Activated T-cell treated with anti-CD3 and anti-CD28 coated beads, Interleukin-2, amount 50 U/mL, for 4 hours (primary cell): ENCODE results near the gene SEC22A. TPM values are rescaled to one million over a fixed set of nuclear protein-coding genes. Genes with fewer than 3 reads are reported as not detected.

ENCODE experiments used
- ATAC-seq, 2 donors: fragments of 200-7000 bp; cut with Tn5 transposase; one replicate each; pipeline ENCODE4 v1.10.0; 2021
- DNase-seq: peaks from one replicate; pipeline ENCODE4 v3.0.0-alpha.2; 2020
- H3K27me3 Mint-ChIP-seq: one replicate; pipeline ENCODE4 v1.8.0; 2021; ENCODE audit warnings: low read depth, mixed read lengths
- H3K36me3 Mint-ChIP-seq: one replicate; pipeline ENCODE4 v1.8.0; 2022; ENCODE audit warnings: mixed read lengths; ENCODE audit not compliant: insufficient read depth
- H3K4me1 Mint-ChIP-seq: one replicate; pipeline ENCODE4 v1.8.0; 2021; ENCODE audit warnings: low read depth, mixed read lengths
- H3K4me3 Mint-ChIP-seq: one replicate; pipeline ENCODE4 v1.8.0; 2021; ENCODE audit warnings: mild to moderate bottlenecking, moderate library complexity, mixed read lengths
- H3K9me3 Mint-ChIP-seq: one replicate; pipeline ENCODE4 v1.8.0; 2021; ENCODE audit warnings: mixed read lengths
- total RNA-seq, 3 donors: library from RNA; stranded (reverse); gene quantifications; one replicate each; pipeline ENCODE4 v1.2.1, GENCODE V29; 2021

SEC22A gene, protein sequence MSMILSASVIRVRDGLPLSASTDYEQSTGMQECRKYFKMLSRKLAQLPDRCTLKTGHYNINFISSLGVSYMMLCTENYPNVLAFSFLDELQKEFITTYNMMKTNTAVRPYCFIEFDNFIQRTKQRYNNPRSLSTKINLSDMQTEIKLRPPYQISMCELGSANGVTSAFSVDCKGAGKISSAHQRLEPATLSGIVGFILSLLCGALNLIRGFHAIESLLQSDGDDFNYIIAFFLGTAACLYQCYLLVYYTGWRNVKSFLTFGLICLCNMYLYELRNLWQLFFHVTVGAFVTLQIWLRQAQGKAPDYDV
- total RNA-seq, result 10 to 100 TPM in 2 of 3 donors, 1 to 10 TPM in 1; 9.9 to 15.3 (median 14.4) TPM

DNA sequence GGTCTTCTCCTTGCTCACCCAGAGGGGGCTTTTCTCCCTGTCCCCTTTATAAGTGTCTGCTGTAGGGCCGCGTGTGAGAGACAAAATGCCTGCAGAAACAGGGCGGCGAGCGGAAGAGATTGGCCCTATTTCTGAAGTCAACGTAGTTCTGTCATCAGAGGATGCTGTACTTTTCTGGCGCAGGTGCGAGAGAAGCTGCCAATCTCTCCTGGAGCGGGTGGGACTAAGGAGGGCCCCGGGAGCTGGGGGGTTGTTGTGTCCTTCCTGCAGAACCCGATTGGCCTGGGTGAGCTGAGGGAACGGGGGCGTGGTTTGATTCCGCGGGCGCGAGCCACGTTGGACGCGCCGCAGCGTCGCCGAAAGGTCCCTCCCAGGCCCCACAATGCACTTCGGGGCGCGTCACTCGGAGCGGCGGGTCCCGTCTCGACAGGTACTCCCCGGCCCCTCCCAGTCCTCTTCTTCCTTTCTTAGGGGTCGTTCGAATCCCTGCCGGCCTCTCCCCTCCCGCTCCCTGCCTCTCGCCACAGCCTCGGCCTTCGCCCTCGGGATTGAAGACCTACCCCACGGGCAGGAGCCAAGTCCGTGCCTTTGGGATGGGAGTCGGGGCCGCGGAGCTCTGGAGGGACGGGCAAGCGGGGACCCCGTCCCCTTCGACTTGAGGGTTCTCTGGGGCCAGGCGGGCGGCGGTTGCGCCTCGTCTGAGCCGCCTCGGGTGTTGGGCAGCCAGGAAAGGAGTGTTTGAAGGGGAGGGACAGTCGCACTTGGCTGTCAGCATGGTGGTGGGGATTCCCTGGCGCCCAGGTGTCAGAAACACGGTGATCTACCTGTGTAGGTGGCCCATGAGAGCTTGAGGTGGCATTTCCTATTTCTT lies at the start of gene SEC22A:
TSS of gene SEC22A (plus strand) at position 387 of the 871 bp plus-strand sequence. CDS start 7,275 bp downstream, outside the sequence.
- Mint-ChIP-seq H3K4me1 (peaks cover 20% of the 10 kb centered on the region), H3K9me3 (peaks cover 4% of the 10 kb centered on the region), H3K27me3 (peaks cover 5% of the 10 kb centered on the region), H3K36me3 (no peaks in the 10 kb centered on the region), H3K4me3 (peak within 1 kb of the TSS; percentile 90)
- DNase-seq, result peak; percentile 89
- peak; percentile 99 to 100 for ATAC-seq

- DNase-seq (no peak), ATAC-seq (no peak)
- H3K9me3 Mint-ChIP-seq, result no peaks in the 10 kb centered on the region
- no peaks in the 10 kb centered on the region for H3K27me3 Mint-ChIP-seq
- H3K4me1 Mint-ChIP-seq, result no peaks in the 10 kb centered on the region
- no peak overlapping the region for H3K4me3 Mint-ChIP-seq
- peaks cover 41% of the 10 kb centered on the region for H3K36me3 Mint-ChIP-seq
These were observed 49.1 kb upstream of the SEC22A start for GRCh38 chr3:123152687-123153086.

GRCh38 chr3:123153125-123154019 lies 48.4 kb upstream of the SEC22A start:
- ATAC-seq, result no peak
- Mint-ChIP-seq H3K36me3 (peaks cover 46% of the 10 kb centered on the region), H3K9me3 (no peaks in the 10 kb centered on the region), H3K27me3 (no peaks in the 10 kb centered on the region), H3K4me3 (no peak overlapping the region), H3K4me1 (no peaks in the 10 kb centered on the region)
- DNase-seq, result no peak

DNA sequence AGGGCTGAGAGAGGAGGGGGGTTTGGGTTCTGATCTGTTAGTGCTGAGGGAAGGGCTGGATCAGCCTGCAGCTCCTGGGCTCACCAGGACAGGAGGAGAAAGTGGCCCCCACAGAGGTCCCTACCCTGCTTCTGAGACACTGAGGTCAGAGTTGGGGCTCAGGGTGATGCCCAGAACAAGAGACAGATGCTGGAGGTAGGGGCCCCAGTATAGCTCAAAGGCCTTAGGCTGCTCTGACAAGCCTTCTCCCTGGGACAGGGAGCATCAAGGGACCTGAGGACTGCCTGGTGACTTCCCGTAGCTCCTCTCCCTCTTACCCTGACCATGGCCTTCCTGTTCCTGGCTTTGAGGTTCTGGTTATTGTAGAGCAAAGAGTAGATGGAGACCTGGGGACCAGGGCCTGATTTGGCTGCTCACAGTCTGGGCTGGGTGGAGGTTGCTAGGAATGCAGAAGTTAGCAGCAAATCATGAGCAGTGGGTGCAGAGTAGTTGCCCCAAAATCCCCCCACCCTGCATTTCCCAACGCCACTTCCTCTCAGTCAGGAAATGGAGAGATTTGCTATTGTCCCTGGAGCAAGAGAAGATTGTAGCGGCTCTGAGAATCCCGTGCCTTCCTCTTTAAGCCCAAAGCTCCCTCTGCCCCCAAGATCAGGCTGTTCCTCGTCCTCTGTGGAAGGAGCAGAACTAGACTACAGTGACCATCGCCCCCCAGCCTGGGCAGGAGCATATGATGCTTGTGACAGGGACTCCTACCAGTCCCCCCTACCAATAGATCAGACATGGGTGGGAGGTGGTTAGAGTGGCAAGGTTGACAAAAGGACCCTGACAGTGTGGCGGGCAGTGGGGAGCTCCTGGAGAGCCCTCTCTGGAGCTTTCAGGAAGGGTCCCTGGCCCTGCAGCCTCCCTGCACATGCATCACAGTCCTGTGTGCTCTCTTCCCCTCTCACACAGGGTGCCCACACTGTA lies 47.4 kb upstream of the SEC22A start:
- Mint-ChIP-seq H3K27me3 (no peaks in the 10 kb centered on the region), H3K4me1 (no peaks in the 10 kb centered on the region), H3K4me3 (no peak overlapping the region), H3K36me3 (peaks cover 38% of the 10 kb centered on the region), H3K9me3 (no peaks in the 10 kb centered on the region)
- DNase-seq, result no peak
- ATAC-seq, result no peak

GRCh38 chr3:123155471-123156011 lies 46.2 kb upstream of the SEC22A start:
- ATAC-seq (no peak), DNase-seq (no peak)
- Mint-ChIP-seq H3K4me1 (no peaks in the 10 kb centered on the region), H3K4me3 (no peak overlapping the region), H3K36me3 (peaks cover 34% of the 10 kb centered on the region), H3K9me3 (no peaks in the 10 kb centered on the region), H3K27me3 (no peaks in the 10 kb centered on the region)

DNA sequence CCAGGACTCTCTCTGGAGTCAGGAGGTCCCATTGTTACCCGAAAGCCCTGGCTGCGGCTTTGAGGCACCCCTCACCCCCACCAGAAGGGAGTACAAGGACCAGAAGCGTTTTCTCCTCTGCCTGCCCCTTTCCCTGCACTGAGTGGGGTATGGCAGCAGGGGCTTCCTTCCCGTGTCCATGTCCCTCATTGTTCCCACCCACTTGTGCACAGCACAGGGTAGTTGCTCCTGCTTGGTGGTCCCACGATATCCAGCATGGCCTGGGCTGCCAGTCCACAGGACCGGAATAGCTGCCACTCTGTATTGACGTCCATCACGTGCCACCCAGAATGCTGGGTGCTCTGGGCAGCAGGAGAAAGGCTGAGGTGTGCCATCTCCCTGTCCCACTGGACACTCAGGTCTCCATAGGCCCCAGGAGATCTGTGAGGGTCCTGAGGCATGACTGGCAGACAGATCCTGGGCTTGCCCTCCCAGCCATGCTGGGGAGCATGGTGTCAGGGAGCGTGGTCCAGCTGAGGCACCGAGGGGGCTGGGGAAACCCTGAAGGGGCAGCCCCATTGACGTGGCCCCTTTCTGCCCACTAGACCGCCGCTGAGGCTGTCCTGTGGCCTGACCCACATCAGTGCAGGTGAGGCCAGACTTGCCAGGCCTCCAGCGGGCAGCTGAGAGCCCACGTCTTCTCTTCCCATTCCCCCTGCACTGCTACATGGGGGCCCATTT lies 45.3 kb upstream of the SEC22A start:
- DNase-seq, result no peak
- Mint-ChIP-seq H3K4me1 (no peaks in the 10 kb centered on the region), H3K4me3 (no peak overlapping the region), H3K27me3 (no peaks in the 10 kb centered on the region), H3K36me3 (peaks cover 37% of the 10 kb centered on the region), H3K9me3 (no peaks in the 10 kb centered on the region)
- ATAC-seq, result no peak

DNA sequence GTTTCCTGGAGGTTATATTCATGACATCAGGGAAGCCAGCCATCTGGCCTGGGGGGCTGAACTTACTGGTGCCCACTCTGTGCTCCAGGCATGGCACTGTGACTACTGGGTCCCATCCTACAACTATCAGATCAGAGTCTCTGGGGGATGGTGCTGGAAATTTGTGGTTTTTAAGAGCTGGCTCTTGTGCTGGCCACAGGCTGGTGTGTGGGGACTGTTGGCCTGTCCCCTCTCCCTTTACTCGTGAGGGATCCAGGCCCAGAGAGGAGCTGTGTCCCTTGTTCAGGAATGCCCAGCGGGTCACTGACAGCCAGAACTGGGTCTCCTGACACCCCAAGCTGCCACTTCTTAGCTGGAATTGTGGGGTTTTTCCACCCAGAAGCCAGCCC lies 44.5 kb upstream of the SEC22A start:
- Mint-ChIP-seq H3K36me3 (peaks cover 35% of the 10 kb centered on the region), H3K4me1 (no peaks in the 10 kb centered on the region), H3K9me3 (no peaks in the 10 kb centered on the region), H3K4me3 (no peak overlapping the region), H3K27me3 (no peaks in the 10 kb centered on the region)
- ATAC-seq (no peak), DNase-seq (no peak)

DNA sequence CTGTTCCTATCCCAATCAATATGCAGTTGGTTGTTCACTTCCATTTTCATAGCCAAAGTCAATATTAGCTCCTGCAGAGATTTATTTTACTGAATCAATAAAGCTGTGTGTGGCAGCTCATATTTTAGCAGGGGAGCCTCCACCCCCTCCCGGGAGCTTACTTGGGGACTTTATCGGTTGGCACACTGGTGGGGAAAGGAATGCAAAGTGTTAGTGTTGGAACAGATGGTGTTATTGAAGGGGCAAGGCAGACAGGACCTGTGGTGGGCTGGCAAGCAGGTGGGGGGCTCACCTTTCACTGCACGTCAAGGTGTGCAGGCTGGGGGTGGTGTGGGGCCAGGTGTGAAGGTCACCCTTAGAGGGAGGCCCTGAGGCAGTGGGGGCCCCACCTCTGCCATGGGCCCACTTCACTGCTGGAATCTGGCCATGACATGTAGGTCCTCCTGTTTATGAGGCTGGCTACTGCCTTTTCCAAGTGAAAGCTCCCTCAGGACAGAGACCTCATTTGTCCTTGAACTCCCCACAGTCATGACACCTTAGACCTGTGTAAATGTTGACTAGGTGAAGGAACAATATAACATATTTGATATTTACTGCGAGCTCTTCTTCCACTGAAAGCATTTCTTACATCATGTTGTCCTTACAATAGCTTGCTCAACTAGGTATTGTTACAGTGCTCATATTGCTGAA lies 44.0 kb upstream of the SEC22A start:
- Mint-ChIP-seq H3K27me3 (no peaks in the 10 kb centered on the region), H3K9me3 (no peaks in the 10 kb centered on the region), H3K36me3 (peaks cover 33% of the 10 kb centered on the region), H3K4me1 (no peaks in the 10 kb centered on the region), H3K4me3 (no peak overlapping the region)
- DNase-seq (no peak), ATAC-seq (no peak)

DNA sequence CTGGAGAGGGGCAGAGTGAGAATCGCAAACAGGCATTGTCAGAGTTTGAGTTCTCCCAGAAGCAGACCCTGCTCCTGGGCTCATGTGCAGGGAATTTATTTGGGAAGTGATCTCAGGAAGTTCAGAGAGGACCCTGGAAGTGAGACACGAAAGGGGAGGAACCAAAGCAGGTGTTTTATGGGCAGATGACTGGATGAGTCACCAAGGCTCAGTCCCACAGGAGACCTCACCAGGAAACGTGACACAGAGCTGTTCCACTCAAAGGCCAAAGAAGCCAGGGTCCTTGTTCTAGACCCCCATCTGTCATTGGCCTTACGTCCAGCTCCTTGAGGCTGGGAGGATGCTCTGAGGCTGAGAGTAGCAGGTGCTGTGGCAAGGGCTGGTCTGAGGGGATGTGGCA lies 43.4 kb upstream of the SEC22A start:
- H3K27me3 Mint-ChIP-seq, result no peaks in the 10 kb centered on the region
- DNase-seq (no peak), ATAC-seq (no peak)
- H3K9me3 Mint-ChIP-seq, result no peaks in the 10 kb centered on the region
- peaks cover 34% of the 10 kb centered on the region for H3K36me3 Mint-ChIP-seq
- no peak overlapping the region for H3K4me3 Mint-ChIP-seq
- no peaks in the 10 kb centered on the region for H3K4me1 Mint-ChIP-seq

- Mint-ChIP-seq H3K36me3 (peaks cover 35% of the 10 kb centered on the region), H3K9me3 (no peaks in the 10 kb centered on the region), H3K4me1 (no peaks in the 10 kb centered on the region), H3K27me3 (no peaks in the 10 kb centered on the region), H3K4me3 (no peak overlapping the region)
- ATAC-seq (no peak), DNase-seq (no peak)
These were observed 42.8 kb upstream of the SEC22A start for GRCh38 chr3:123158899-123159390.

- Mint-ChIP-seq H3K4me3 (no peak overlapping the region), H3K36me3 (peaks cover 41% of the 10 kb centered on the region)
These were observed 41.7 kb upstream of the SEC22A start for GRCh38 chr3:123159926-123160635.

GRCh38 chr3:123161167-123161566 lies 40.6 kb upstream of the SEC22A start:
- DNase-seq, result no peak
- peaks cover 4% of the 10 kb centered on the region for H3K9me3 Mint-ChIP-seq
- H3K4me1 Mint-ChIP-seq, result no peaks in the 10 kb centered on the region
- peaks cover 47% of the 10 kb centered on the region for H3K36me3 Mint-ChIP-seq
- no peak for ATAC-seq
- H3K4me3 Mint-ChIP-seq, result no peak overlapping the region
- no peaks in the 10 kb centered on the region for H3K27me3 Mint-ChIP-seq

More at GRCh38 chr3:123159926-123160635, 41.7 kb upstream of the SEC22A start:
- no peak for ATAC-seq
- DNase-seq, result no peak
- Mint-ChIP-seq H3K9me3 (peaks cover 3% of the 10 kb centered on the region), H3K27me3 (no peaks in the 10 kb centered on the region), H3K4me1 (no peaks in the 10 kb centered on the region)
